GM21529 (cell line): Measurements from ENCODE around the gene SHC2.

Source experiments
- ATAC-seq: cut with Tn5 transposase; IDR thresholded peaks from one replicate; pipeline ENCODE4 v1.9.1; 2021; ENCODE audit not compliant: unreplicated experiment

SHC2 gene

GRCh38 chr19:472005-472858 is 11.4 kb upstream of the SHC2 start:
- ATAC-seq: no peak

GRCh38 chr19:470701-471100 is 9.9 kb upstream of the SHC2 start:
- ATAC-seq: no peak

- ATAC-seq: no peak
Observed at GRCh38 chr19:469833-470232, 9.0 kb upstream of the SHC2 start.

- ATAC-seq: no peak
Observed at GRCh38 chr19:468587-469256, 7.9 kb upstream of the SHC2 start.

GRCh38 chr19:467554-467953 is 6.7 kb upstream of the SHC2 start:
- no peak for ATAC-seq

GRCh38 chr19:465056-465816 is 4.4 kb upstream of the SHC2 start:
- no peak for ATAC-seq

GRCh38 chr19:464208-464545 is 3.3 kb upstream of the SHC2 start:
- no peak for ATAC-seq

- ATAC-seq: no peak
Observed at GRCh38 chr19:463483-464207, 2.8 kb upstream of the SHC2 start.

GRCh38 chr19:461721-462551 is 1.1 kb upstream of the SHC2 start:
- ATAC-seq: no peak

- ATAC-seq: no peak
Observed at GRCh38 chr19:459724-460511, 915 bp downstream of the SHC2 start.

- ATAC-seq: no peak
Observed at GRCh38 chr19:458091-459042, 2.5 kb downstream of the SHC2 start.

GRCh38 chr19:457636-458035 is 3.2 kb downstream of the SHC2 start:
- ATAC-seq: no peak

- ATAC-seq: no peak
Observed at GRCh38 chr19:456547-457110, 4.2 kb downstream of the SHC2 start.

- ATAC-seq: no peak
Observed at GRCh38 chr19:455851-456546, 4.8 kb downstream of the SHC2 start.

- no peak for ATAC-seq
Observed at GRCh38 chr19:455031-455705, 5.7 kb downstream of the SHC2 start.

- ATAC-seq: no peak
Observed at GRCh38 chr19:453606-454005, 7.2 kb downstream of the SHC2 start.

- ATAC-seq: no peak
Observed at GRCh38 chr19:452829-453228, 8.0 kb downstream of the SHC2 start.
